GM21529 (cell line): ENCODE measurements around the gene ATIC.

Experiments used
- ATAC-seq: cut with Tn5 transposase; IDR thresholded peaks from one replicate; pipeline ENCODE4 v1.9.1; 2021; ENCODE audit not compliant: unreplicated experiment

The ATIC gene

GRCh38 chr2:215374642-215375466 lies 63.0 kb downstream of the ATIC start:
- no peak for ATAC-seq

- no peak for ATAC-seq
Measured at GRCh38 chr2:215375467-215375830, 63.6 kb downstream of the ATIC start.

- ATAC-seq, result no peak
Measured at GRCh38 chr2:215376103-215376780, 64.4 kb downstream of the ATIC start.

GRCh38 chr2:215377283-215377682 lies 65.4 kb downstream of the ATIC start:
- ATAC-seq, result no peak

- ATAC-seq, result no peak
Measured at GRCh38 chr2:215378045-215378444, 66.2 kb downstream of the ATIC start.

- ATAC-seq, result no peak
Measured at GRCh38 chr2:215379039-215379438, 67.2 kb downstream of the ATIC start.

- ATAC-seq, result no peak
Measured at GRCh38 chr2:215379948-215380347, 68.1 kb downstream of the ATIC start.

GRCh38 chr2:215380699-215381098 lies 68.8 kb downstream of the ATIC start:
- no peak for ATAC-seq

- no peak for ATAC-seq
Measured at GRCh38 chr2:215382011-215382410, 70.2 kb downstream of the ATIC start.

- no peak for ATAC-seq
Measured at GRCh38 chr2:215382480-215382879, 70.6 kb downstream of the ATIC start.

GRCh38 chr2:215383652-215384279 lies 71.9 kb downstream of the ATIC start:
- ATAC-seq, result no peak

GRCh38 chr2:215384710-215385109 lies 72.9 kb downstream of the ATIC start:
- ATAC-seq, result no peak

GRCh38 chr2:215386566-215386965 lies 74.7 kb downstream of the ATIC start:
- ATAC-seq, result no peak

- ATAC-seq, result no peak
Measured at GRCh38 chr2:215388002-215388728, 76.3 kb downstream of the ATIC start.

- ATAC-seq, result no peak
Measured at GRCh38 chr2:215390550-215390913, 78.7 kb downstream of the ATIC start.

- no peak for ATAC-seq
Measured at GRCh38 chr2:215391531-215391930, 79.7 kb downstream of the ATIC start.

- ATAC-seq, result no peak
Measured at GRCh38 chr2:215392164-215392563, 80.3 kb downstream of the ATIC start.

- no peak for ATAC-seq
Measured at GRCh38 chr2:215392687-215393270, 80.9 kb downstream of the ATIC start.

- no peak for ATAC-seq
Measured at GRCh38 chr2:215394102-215394805, 82.4 kb downstream of the ATIC start.

- no peak for ATAC-seq
Measured at GRCh38 chr2:215395687-215396460, 84.0 kb downstream of the ATIC start.
